ENCODE data around the gene ADGRF3. TPM values are rescaled to one million over a fixed set of nuclear protein-coding genes. Genes with fewer than 3 reads are reported as not detected.

The ADGRF3 gene
- total and polyA plus RNA-seq, 9 of the 15 experiments (the other 6 are each of a cell fraction or from before 2014, with no cell fraction given), result 0.04 to 0.54 (median 0.16) TPM; not detected in 2

GRCh38 chr2:26380281-26380680 lies 33.7 kb upstream of the ADGRF3 start:
- peaks cover 81% of the 10 kb centered on the region for H3K36me3 ChIP-seq (ENCODE audit: control insufficient read depth, insufficient read depth, low read length)

More at GRCh38 chr2:26380281-26380680, 33.7 kb upstream of the ADGRF3 start:
- intact Hi-C loops (cut with micrococcal nuclease) (no loop called here), in situ Hi-C loops (cut with MboI) (no loop called here)
- H4K20me1 ChIP-seq (replicated peaks; ENCODE audit: control insufficient read depth, insufficient read depth, low read length), result no peaks in the 10 kb centered on the region
- no peaks in the 10 kb centered on the region for H3K9me1 ChIP-seq (ENCODE audit: control insufficient read depth, insufficient read depth, low read length)
- H3K4me3 ChIP-seq, result no peak overlapping the region
- DNase-seq (ENCODE audit: extremely low read depth in 1 of 4, low spot score in 3 of 4) (no peak), FAIRE-seq (no peak), ATAC-seq (peak; percentile 55; the same call in 2 of the 3 replicates)
- no peak overlapping the region for H2AFZ ChIP-seq (ENCODE audit: low read depth, low read length)
- H3K9me3 ChIP-seq (replicated peaks; ENCODE audit: control insufficient read depth, insufficient read depth, low read depth, low read length), result no peaks in the 10 kb centered on the region
- POLR2A ChIA-PET, result interaction anchor here (0.6 to 2.5 kb wide), 3 partner anchors 12 to 36 kb away, joined by 3 to 10 read pairs (median 4); no protein-coding TSS in a partner anchor
- TF ChIP-seq SMARCC2 (IDR thresholded peaks at IDR 0.05; ENCODE audit: low read depth) (no peak), POLR2H (tag; IDR thresholded peaks at IDR 0.05; ENCODE audit: low read depth) (no peak), CHAMP1 (IDR thresholded peaks at IDR 0.05) (no peak)
- H3K9ac ChIP-seq (ENCODE audit: insufficient read depth in 1 of 2, low read depth in 2 of 2, low read length in 2 of 2), result no peak overlapping the region
- H3K27me3 ChIP-seq (ENCODE audit: control insufficient read depth in 2 of 2, insufficient read depth in 2 of 2, low read length in 2 of 2), result no peaks in the 10 kb centered on the region
- H3K4me1 ChIP-seq (replicated peaks in 1 of 2; ENCODE audit: control insufficient read depth in 2 of 2, insufficient read depth in 2 of 2, low read length in 2 of 2), result peaks cover 0 to 2% of the 10 kb centered on the region in 2 experiments; a peak in 1 of 5 replicates
- WGBS (ENCODE audit: insufficient coverage, low coverage, missing lambda C conversion rate), result 78% methylated on average over 2 of the region's 2 CpGs
- no peak overlapping the region for H3K4me2 ChIP-seq (ENCODE audit: insufficient read depth, low read length)
- CTCF ChIA-PET (ENCODE audit: low intra/inter-chr PET ratio), result no interaction called here
- peaks cover 5% of the 10 kb centered on the region; the same call in 2 of the 3 replicates for H3K79me2 ChIP-seq (ENCODE audit: control insufficient read depth, insufficient read depth, low read length)
- no peak overlapping the region for H3K27ac ChIP-seq (ENCODE audit: extremely low read depth, low read depth, low read length)
- no TSS peak for BruUV-seq (replicated peaks)
